ENCODE results near the gene ACP5. TPM values are rescaled to one million over a fixed set of nuclear protein-coding genes. Genes with fewer than 3 reads are reported as not detected.

The ACP5 gene
- total RNA-seq, 4 donors from 2014 or later, result 24.4 to 133 (median 36.1) TPM

- ATAC-seq (ENCODE audit: low FRiP score), result no peak
- DNase-seq (ENCODE audit: low spot score), result no peak
- TF ChIP-seq CTCF (IDR thresholded peaks at IDR 0.05), result no peak
These were observed 24.6 kb downstream of the ACP5 start for GRCh38 chr19:11552666-11553372.

GRCh38 chr19:11551603-11552235 is 25.7 kb downstream of the ACP5 start:
- no peak for DNase-seq (ENCODE audit: low spot score)
- no peak for ATAC-seq (ENCODE audit: low FRiP score)
- no peak for TF ChIP-seq CTCF (IDR thresholded peaks at IDR 0.05)

GRCh38 chr19:11550265-11550664 is 27.2 kb downstream of the ACP5 start:
- ATAC-seq (ENCODE audit: low FRiP score) (no peak), DNase-seq (ENCODE audit: low spot score) (no peak)
- TF ChIP-seq CTCF (IDR thresholded peaks at IDR 0.05), result no peak

- DNase-seq (ENCODE audit: low spot score), result no peak
- ATAC-seq (ENCODE audit: low FRiP score), result no peak
These were observed 28.0 kb downstream of the ACP5 start for GRCh38 chr19:11549386-11549953.

GRCh38 chr19:11547929-11548700 is 29.3 kb downstream of the ACP5 start:
- DNase-seq (ENCODE audit: low spot score) (no peak), ATAC-seq (ENCODE audit: low FRiP score) (no peak)
- TF ChIP-seq CTCF (IDR thresholded peaks at IDR 0.05), result no peak

More at GRCh38 chr19:11549386-11549953, 28.0 kb downstream of the ACP5 start:
- no peak for TF ChIP-seq CTCF (IDR thresholded peaks at IDR 0.05)

GRCh38 chr19:11541238-11541637 is 36.2 kb downstream of the ACP5 start:
- DNase-seq (ENCODE audit: low spot score) (no peak), ATAC-seq (ENCODE audit: low FRiP score) (no peak)
- no peak for TF ChIP-seq CTCF (IDR thresholded peaks at IDR 0.05)

Data from omental fat pad (tissue), 4 donors.